CD14-positive monocyte (primary cell): Measurements from ENCODE around the gene COX5B. TPM values are rescaled to one million over a fixed set of nuclear protein-coding genes. Genes with fewer than 3 reads are reported as not detected.

Experiments
- DNase-seq, 3 donors: peaks; one replicate each; pipeline ENCODE4 v3.0.0-alpha.2; 2011 to 2022
- H2AFZ ChIP-seq: 2 replicates; pipeline ENCODE4 v1.6.0; 2012; ENCODE audit warnings: mild to moderate bottlenecking, low read depth, low read length, inconsistent platforms; ENCODE audit not compliant: insufficient read depth, poor library complexity, severe bottlenecking
- H3K27ac ChIP-seq, 2 donors: 1 replicate in 1 of 2; 2 replicates in 1 of 2; pipeline ENCODE4 v1.5.1; 2012 to 2013; ENCODE audit warnings: low read length in 2 of 2, control low read depth in 1 of 2, inconsistent platforms in 1 of 2, low read depth in 1 of 2, mild to moderate bottlenecking in 1 of 2
- H3K27me3 ChIP-seq, 2 donors: one replicate each; pipeline versions ENCODE4 v1.6.0 to v1.6.1; 2011 to 2013; ENCODE audit warnings: low read length in 2 of 2; ENCODE audit not compliant: control insufficient read depth in 2 of 2, insufficient read depth in 2 of 2
- H3K36me3 ChIP-seq, 2 donors: replicated peaks in 1 of 2; 1 replicate in 1 of 2; 2 replicates in 1 of 2; pipeline versions ENCODE4 v1.5.1 to v1.6.1; 2012 to 2013; ENCODE audit warnings: low read length in 2 of 2, control low read depth in 1 of 2, inconsistent platforms in 1 of 2, mild to moderate bottlenecking in 1 of 2; ENCODE audit not compliant: insufficient read depth in 2 of 2, control insufficient read depth in 1 of 2
- H3K4me1 ChIP-seq, 2 donors: 1 replicate in 1 of 2; 2 replicates in 1 of 2; pipeline versions ENCODE4 v1.5.1 to v1.6.1; 2012 to 2013; ENCODE audit warnings: low read length in 2 of 2, control low read depth in 1 of 2, inconsistent platforms in 1 of 2, mild to moderate bottlenecking in 1 of 2, moderate library complexity in 1 of 2; ENCODE audit not compliant: insufficient read depth in 2 of 2, control insufficient read depth in 1 of 2
- H3K4me2 ChIP-seq: replicated peaks from 2 replicates; pipeline ENCODE3; 2012; ENCODE audit warnings: low read length, moderate library complexity, mild to moderate bottlenecking; ENCODE audit not compliant: poor library complexity, severe bottlenecking; ENCODE audit errors: extremely low read depth
- H3K4me3 ChIP-seq, 3 experiments: fragments of 200-600 bp in 1 of 3; sonication (generic) in 1 of 3; replicated peaks in 1 of 3; 1 replicate in 2 of 3; 2 replicates in 1 of 3; pipeline ENCODE4 v1.5.1; 2011 to 2013; ENCODE audit warnings: low read length in 3 of 3, mild to moderate bottlenecking in 3 of 3, control low read depth in 2 of 3, low read depth in 2 of 3, inconsistent platforms in 1 of 3, moderate library complexity in 1 of 3
- H3K79me2 ChIP-seq: 2 replicates; pipeline ENCODE4 v1.6.0; 2012; ENCODE audit warnings: mild to moderate bottlenecking, control low read depth, inconsistent platforms, low read length, moderate library complexity; ENCODE audit not compliant: insufficient read depth
- H3K9ac ChIP-seq: 2 replicates; pipeline ENCODE4 v1.6.0; 2017; ENCODE audit warnings: low read length, mild to moderate bottlenecking; ENCODE audit not compliant: insufficient read depth, poor library complexity, severe bottlenecking
- H3K9me3 ChIP-seq, 2 donors: replicated peaks in 1 of 2; 1 replicate in 1 of 2; 2 replicates in 1 of 2; pipeline versions ENCODE4 v1.5.1 to v1.6.1; 2012 to 2013; ENCODE audit warnings: low read length in 2 of 2, control low read depth in 1 of 2; ENCODE audit not compliant: control insufficient read depth in 1 of 2, insufficient read depth in 1 of 2
- H4K20me1 ChIP-seq: 2 replicates; pipeline ENCODE4 v1.6.0; 2012; ENCODE audit warnings: mild to moderate bottlenecking, low read length, control low read depth, moderate library complexity; ENCODE audit not compliant: insufficient read depth
- H3K27ac Mint-ChIP-seq, 7 donors: one replicate each; pipeline ENCODE4 v1.8.0; 2020; ENCODE audit warnings: mild to moderate bottlenecking in 7 of 7, mixed read lengths in 7 of 7, moderate library complexity in 6 of 7, inconsistent platforms in 2 of 7
- H3K27me3 Mint-ChIP-seq, 3 donors: one replicate each; pipeline ENCODE4 v1.8.0; 2021 to 2022; ENCODE audit warnings: low read depth in 3 of 3, mild to moderate bottlenecking in 3 of 3, mixed read lengths in 3 of 3, moderate library complexity in 3 of 3, inconsistent platforms in 1 of 3
- H3K36me3 Mint-ChIP-seq, 2 donors: one replicate each; pipeline ENCODE4 v1.8.0; 2020; ENCODE audit warnings: mixed read lengths in 2 of 2, inconsistent platforms in 1 of 2, mild to moderate bottlenecking in 1 of 2
- H3K4me1 Mint-ChIP-seq: one replicate; pipeline ENCODE4 v1.8.0; 2020; ENCODE audit warnings: mild to moderate bottlenecking, mixed read lengths
- H3K4me3 Mint-ChIP-seq, 2 donors: one replicate each; pipeline ENCODE4 v1.8.0; 2020; ENCODE audit warnings: mild to moderate bottlenecking in 2 of 2, mixed read lengths in 2 of 2, moderate library complexity in 1 of 2
- H3K9me3 Mint-ChIP-seq, 7 donors: one replicate each; pipeline ENCODE4 v1.8.0; 2020 to 2022; ENCODE audit warnings: mixed read lengths in 7 of 7, mild to moderate bottlenecking in 6 of 7, moderate library complexity in 6 of 7, inconsistent platforms in 2 of 7
- CTCF ChIP-seq: fragments of 200-600 bp; IDR thresholded peaks from one replicate; pipeline ENCODE4 v1.8.0; 2022; ENCODE audit warnings: antibody characterized with exemption, mild to moderate bottlenecking
- WGBS: methylation state at CpG from one replicate; pipeline ENCODE4 v1.1.5; 2013; ENCODE audit warnings: missing lambda C conversion rate; ENCODE audit not compliant: insufficient coverage; 5-methylcytosine and 5-hydroxymethylcytosine counted together
- intact Hi-C, 2 donors: fragments of 100-400 bp; cut with micrococcal nuclease; formaldehyde crosslinking; loops; one replicate each; pipeline versions ENCODE4 v1.15.0 to v1.15.1; 2023
- polyA plus RNA-seq, 3 donors: library from polyadenylated mRNA; depleted of rRNA in 1 of 3; unstranded in 2 of 3; stranded (reverse) in 1 of 3; fragments of 300-500 nt in 2 of 3; fragments of >200 nt in 1 of 3; fragmentation: Illumina TruSeq in 2 of 3; gene quantifications; 1 replicate in 2 of 3; 2 replicates in 1 of 3; pipeline ENCODE4 v1.2.3, GENCODE V29; 2012 to 2021

The COX5B gene
- polyA plus RNA-seq, 3 donors = 215 to 598 (median 546) TPM

- no peak overlapping the region for H3K4me2 ChIP-seq
- H3K4me1 Mint-ChIP-seq = peaks cover 5% of the 10 kb centered on the region
- no peaks in the 10 kb centered on the region for H3K4me1 ChIP-seq
- H3K9me3 ChIP-seq = no peaks in the 10 kb centered on the region
- H3K9ac ChIP-seq = no peak overlapping the region
- H3K27ac Mint-ChIP-seq = peak overlapping the region in 4 of 7 donors; percentile 23 to 47 (median 36)
- H3K36me3 ChIP-seq = peaks cover 33 to 60% of the 10 kb centered on the region in 2 donors
- peak in 1 of 3 donors; percentile 5 for DNase-seq
- intact Hi-C loops = no loop called here
- WGBS = 40% methylated on average over 2 of the region's 2 CpGs
- no peaks in the 10 kb centered on the region for H3K27me3 Mint-ChIP-seq
- no peak for TF ChIP-seq CTCF
- H3K4me3 ChIP-seq = no peak overlapping the region
- H3K4me3 Mint-ChIP-seq = no peak overlapping the region
- no peaks in the 10 kb centered on the region for H3K79me2 ChIP-seq
- peaks cover 43 to 61% of the 10 kb centered on the region in 2 donors for H3K36me3 Mint-ChIP-seq
- no peak overlapping the region for H2AFZ ChIP-seq
- no peaks in the 10 kb centered on the region for H3K27me3 ChIP-seq
- peaks cover 0 to 4% (median 2%) of the 10 kb centered on the region in 7 donors for H3K9me3 Mint-ChIP-seq
- no peaks in the 10 kb centered on the region for H4K20me1 ChIP-seq
- no peak overlapping the region for H3K27ac ChIP-seq
Measured at GRCh38 chr2:97653473-97653872, 7.6 kb downstream of the COX5B start.

- Mint-ChIP-seq H3K4me1 (peaks cover 5% of the 10 kb centered on the region), H3K36me3 (peaks cover 43 to 60% of the 10 kb centered on the region in 2 donors), H3K27ac (peak overlapping the region in 4 of 7 donors; percentile 23 to 47 (median 36)), H3K4me3 (no peak overlapping the region), H3K27me3 (no peaks in the 10 kb centered on the region), H3K9me3 (peaks cover 0 to 4% (median 2%) of the 10 kb centered on the region in 7 donors)
- H3K4me1 ChIP-seq = no peaks in the 10 kb centered on the region
- no peak for TF ChIP-seq CTCF
- no peak overlapping the region for H3K27ac ChIP-seq
- no peaks in the 10 kb centered on the region for H3K27me3 ChIP-seq
- H3K9ac ChIP-seq = no peak overlapping the region
- peaks cover 33 to 60% of the 10 kb centered on the region in 2 donors for H3K36me3 ChIP-seq
- no peak overlapping the region for H2AFZ ChIP-seq
- WGBS = no CpG with 5 or more reads among the region's 1 CpG
- DNase-seq = no peak
- no peaks in the 10 kb centered on the region for H3K79me2 ChIP-seq
- H4K20me1 ChIP-seq = no peaks in the 10 kb centered on the region
- intact Hi-C loops = no loop called here
- no peak overlapping the region for H3K4me3 ChIP-seq
- no peak overlapping the region for H3K4me2 ChIP-seq
- H3K9me3 ChIP-seq = no peaks in the 10 kb centered on the region
Measured at GRCh38 chr2:97653874-97654273, 8.0 kb downstream of the COX5B start.
